D721Med (cell line): ENCODE data around the gene SIGLEC6.

Experiments used
- DNase-seq: peaks from one replicate; pipeline ENCODE4 v3.0.0; 2011; ENCODE audit warnings: low spot score; ENCODE audit not compliant: insufficient read length
- FAIRE-seq: peaks from 2 replicates; lab custom pipeline; 2011; peaks lifted over from hg19 to GRCh38; lab: Jason Lieb, UNC
- CTCF ChIP-seq: IDR thresholded peaks from 2 replicates; pipeline ENCODE4 v1.5.1; 2012; ENCODE audit warnings: mild to moderate bottlenecking, control low read depth; ENCODE audit not compliant: insufficient read depth; ENCODE audit errors: missing control alignments

SIGLEC6 gene

GRCh38 chr19:51548891-51549305, 17.4 kb upstream of the SIGLEC6 start:
- FAIRE-seq (no peak), DNase-seq (no peak)
- TF ChIP-seq CTCF: no peak

- no peak for DNase-seq
- no peak for TF ChIP-seq CTCF
- no peak for FAIRE-seq
These were observed 16.8 kb upstream of the SIGLEC6 start for GRCh38 chr19:51548213-51548651.

- no peak for TF ChIP-seq CTCF
- DNase-seq (no peak), FAIRE-seq (no peak)
These were observed 16.1 kb upstream of the SIGLEC6 start for GRCh38 chr19:51547397-51548212.

GRCh38 chr19:51546650-51547396, 15.4 kb upstream of the SIGLEC6 start:
- TF ChIP-seq CTCF: no peak
- no peak for FAIRE-seq
- DNase-seq: no peak

GRCh38 chr19:51546107-51546649, 14.7 kb upstream of the SIGLEC6 start:
- DNase-seq (no peak), FAIRE-seq (no peak)

GRCh38 chr19:51544038-51544437, 12.6 kb upstream of the SIGLEC6 start:
- no peak for TF ChIP-seq CTCF
- no peak for FAIRE-seq
- DNase-seq: no peak

More at GRCh38 chr19:51546107-51546649, 14.7 kb upstream of the SIGLEC6 start:
- TF ChIP-seq CTCF: no peak
